Endothelial cell of umbilical vein (primary cell): ENCODE data around the gene DRC1. TPM values are rescaled to one million over a fixed set of nuclear protein-coding genes. Genes with fewer than 3 reads are reported as not detected.

ENCODE experiments used
- BruUV-seq: library from RNA; stranded (reverse); fragments of 400-500 nt; replicated peaks from 2 replicates; lab custom pipeline; 2021; lab: Mats Ljungman, UMichigan
- CTCF ChIA-PET: fragments of 300-600, 350-600 bp; sonication (Branson Sonifier 250); formaldehyde crosslinking; loops from one replicate; lab custom pipeline; 2021; ENCODE audit warnings: antibody characterized with exemption, inconsistent platforms; lab: Charles Lee
- POLR2A ChIA-PET: fragments of 300-600, 350-600 bp; sonication (Branson Sonifier 250); formaldehyde crosslinking; loops from one replicate; lab custom pipeline; 2021; ENCODE audit warnings: antibody characterized with exemption, inconsistent platforms; lab: Charles Lee
- DNase-seq: peaks from one replicate; pipeline ENCODE4 v3.0.0-alpha.2; 2011; ENCODE audit warnings: low read depth, low spot score
- FAIRE-seq: peaks from 2 replicates; lab custom pipeline; 2011; peaks lifted over from hg19 to GRCh38; lab: Jason Lieb, UNC
- H2AFZ ChIP-seq: 2 replicates; pipeline ENCODE4 v1.6.0; 2012; ENCODE audit warnings: low read depth, low read length, control low read depth, inconsistent platforms
- H3K27ac ChIP-seq: 2 replicates; pipeline ENCODE4 v1.5.1; 2011; ENCODE audit warnings: low read depth, mild to moderate bottlenecking, control low read depth, low read length, moderate library complexity; ENCODE audit not compliant: insufficient read depth
- H3K27me3 ChIP-seq, 2 experiments: 2 replicates each; pipeline versions ENCODE4 v1.6.0 to v1.6.1; 2011; ENCODE audit warnings: low read length in 2 of 2, mixed read lengths in 1 of 2; ENCODE audit not compliant: control insufficient read depth in 2 of 2, insufficient read depth in 2 of 2
- H3K36me3 ChIP-seq, 2 experiments: 2 replicates in 1 of 2; 3 replicates in 1 of 2; pipeline ENCODE4 v1.5.1; 2011; ENCODE audit warnings: low read length in 2 of 2, mild to moderate bottlenecking in 1 of 2, moderate library complexity in 1 of 2; ENCODE audit not compliant: control insufficient read depth in 2 of 2, insufficient read depth in 2 of 2; ENCODE audit errors: extremely low read depth in 1 of 2
- H3K4me1 ChIP-seq: 3 replicates; pipeline ENCODE4 v1.5.1; 2011; ENCODE audit warnings: mild to moderate bottlenecking, low read length; ENCODE audit not compliant: control insufficient read depth, insufficient read depth; ENCODE audit errors: extremely low read depth
- H3K4me2 ChIP-seq: 2 replicates; pipeline ENCODE4 v1.6.1; 2011; ENCODE audit warnings: low read length, control low read depth, mixed read lengths; ENCODE audit not compliant: insufficient read depth
- H3K4me3 ChIP-seq, 3 experiments: fragments of 200-600 bp in 1 of 3; sonication (generic), shearing (Covaris generic) in 1 of 3; replicated peaks in 1 of 3; 2 replicates each; pipeline ENCODE4 v1.5.1; 2011 to 2016; ENCODE audit warnings: control low read depth in 3 of 3, low read length in 3 of 3, mild to moderate bottlenecking in 2 of 3, inconsistent platforms in 1 of 3, low read depth in 1 of 3, moderate library complexity in 1 of 3; ENCODE audit not compliant: insufficient read depth in 1 of 3
- H3K79me2 ChIP-seq: 2 replicates; pipeline ENCODE4 v1.6.0; 2012; ENCODE audit warnings: low read length, inconsistent platforms; ENCODE audit not compliant: control insufficient read depth, insufficient read depth
- H3K9ac ChIP-seq: replicated peaks from 2 replicates; pipeline ENCODE3; 2011; ENCODE audit warnings: low read length, control low read depth; ENCODE audit not compliant: insufficient read depth; ENCODE audit errors: extremely low read depth
- H3K9me1 ChIP-seq: replicated peaks from 3 replicates; pipeline ENCODE4 v1.6.0; 2011; ENCODE audit warnings: mild to moderate bottlenecking, low read length; ENCODE audit not compliant: control insufficient read depth, insufficient read depth; ENCODE audit errors: extremely low read depth
- H3K9me3 ChIP-seq: replicated peaks from 2 replicates; pipeline ENCODE4 v1.5.1; 2012; ENCODE audit warnings: low read length, inconsistent platforms; ENCODE audit not compliant: control insufficient read depth, insufficient read depth
- H4K20me1 ChIP-seq: replicated peaks from 2 replicates; pipeline ENCODE3; 2011; ENCODE audit warnings: mild to moderate bottlenecking, low read length; ENCODE audit not compliant: control insufficient read depth, insufficient read depth; ENCODE audit errors: extremely low read depth
- EZH2 ChIP-seq: IDR thresholded peaks from 2 replicates; pipeline ENCODE4 v1.6.1; 2012; ENCODE audit warnings: borderline replicate concordance, low read depth, mild to moderate bottlenecking, moderate library complexity, low read length, inconsistent platforms; ENCODE audit not compliant: severe bottlenecking
- FOS ChIP-seq: IDR thresholded peaks from 2 replicates; pipeline ENCODE4 v1.6.1; 2011; ENCODE audit warnings: mild to moderate bottlenecking, low read length, moderate library complexity, borderline replicate concordance; ENCODE audit not compliant: insufficient read depth
- JUN ChIP-seq: IDR thresholded peaks from 2 replicates; pipeline ENCODE4 v1.6.1; 2011; ENCODE audit warnings: borderline replicate concordance, low read depth; ENCODE audit not compliant: insufficient read length, insufficient read depth
- MYC ChIP-seq: IDR thresholded peaks from one replicate; pipeline ENCODE4 v1.6.1; 2011; ENCODE audit warnings: mild to moderate bottlenecking, low read depth, low read length
- POLR2A ChIP-seq: IDR thresholded peaks from 2 replicates; pipeline ENCODE4 v1.6.1; 2012; ENCODE audit warnings: low read depth, mild to moderate bottlenecking, control low read depth, low read length
- POLR2AphosphoS5 ChIP-seq: IDR thresholded peaks from 2 replicates; pipeline ENCODE4 v1.6.1; 2012; ENCODE audit warnings: low read depth, mild to moderate bottlenecking, control low read depth, low read length, moderate library complexity; ENCODE audit not compliant: insufficient read depth
- dilution Hi-C: fragments of 300-500 bp; cut with MboI; formaldehyde crosslinking; loops from one replicate; pipeline ENCODE4 v1.15.0; 2019; ENCODE audit warnings: low sequenced_read_pairs; ENCODE audit not compliant: extremely low pct_ligation_motif_present
- intact Hi-C: fragments of 100-400 bp; cut with micrococcal nuclease; formaldehyde crosslinking; loops from one replicate; pipeline ENCODE4 v1.10.0; 2022
- polyA plus RNA-seq, 4 experiments: library from polyadenylated mRNA; depleted of rRNA in 3 of 4; stranded (reverse) in 3 of 4; unstranded in 1 of 4; fragments of >200 nt; gene quantifications; 2 replicates each; pipeline versions ENCODE4 v1.2.1 to v1.2.3, GENCODE V29; 2011 to 2012; ENCODE audit warnings: missing spikeins in 1 of 4
- total RNA-seq: library from RNA; stranded (reverse); gene quantifications from 2 replicates; pipeline ENCODE4 v1.2.3, GENCODE V29; 2021

Gene DRC1
- total and polyA plus RNA-seq, 2 donors (not counting 3 experiments of a cell fraction or from before 2014, with no cell fraction given), result 0.44 TPM; not detected in 1

DNA sequence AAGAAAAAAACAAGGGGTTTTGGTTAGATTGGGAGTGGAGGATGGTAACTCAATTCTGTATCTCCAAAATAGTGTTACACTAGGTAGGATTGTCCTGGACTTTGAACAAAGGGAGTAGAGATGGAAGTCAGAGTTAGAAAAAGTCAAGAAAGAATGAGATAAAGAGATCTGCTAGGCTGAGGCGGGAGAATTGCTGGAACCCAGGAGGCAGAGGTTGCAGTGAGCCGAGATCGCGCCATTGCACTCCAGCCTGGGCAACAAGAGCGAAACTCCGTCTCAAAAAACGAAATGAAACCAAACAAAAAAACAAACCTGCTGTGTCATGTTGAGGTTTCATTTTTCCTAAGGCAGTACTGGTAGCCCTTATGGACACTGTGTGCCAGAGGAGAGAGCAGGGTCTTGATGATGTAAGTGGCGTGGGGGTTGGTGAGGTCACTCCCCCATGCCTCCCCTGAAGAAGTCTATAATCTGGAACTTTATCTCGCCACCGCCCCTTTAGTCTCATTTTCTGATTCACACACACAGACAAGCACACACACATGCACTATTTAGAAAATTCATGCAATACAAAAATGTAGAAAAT, 10.5 kb downstream of the DRC1 start:
- intact Hi-C loops, result no loop called here

DNA sequence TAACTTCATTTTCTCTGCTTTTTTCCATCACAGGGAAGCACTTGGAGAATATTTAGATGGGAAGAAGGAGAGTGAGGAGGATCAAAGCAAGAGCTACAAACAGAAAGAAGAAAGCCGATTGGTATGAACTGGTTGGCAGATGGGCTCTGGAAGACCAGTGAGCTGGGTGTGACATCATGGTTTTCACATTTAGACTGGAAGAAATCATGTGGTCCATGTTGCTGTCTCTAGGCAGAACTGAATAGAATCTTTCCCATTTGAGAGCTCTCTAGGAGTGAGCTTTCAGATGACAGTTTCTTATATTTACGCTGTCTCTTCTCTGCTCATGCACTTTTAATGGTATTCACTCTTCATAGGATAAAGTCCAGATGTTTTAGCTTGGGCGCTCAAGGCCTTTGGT, 12.6 kb downstream of the DRC1 start:
- Histone ChIP-seq H3K27me3 (peaks cover 1% of the 10 kb centered on the region in 2 experiments), H3K79me2 (no peaks in the 10 kb centered on the region), H3K9me3 (no peaks in the 10 kb centered on the region), H3K4me2 (no peak overlapping the region), H3K9ac (no peak overlapping the region), H4K20me1 (no peaks in the 10 kb centered on the region), H2AFZ (no peak overlapping the region), H3K4me3 (no peak overlapping the region), H3K36me3 (no peaks in the 10 kb centered on the region), H3K4me1 (no peaks in the 10 kb centered on the region), H3K9me1 (no peaks in the 10 kb centered on the region), H3K27ac (no peak overlapping the region)
- dilution Hi-C loops, result no loop called here
- TF ChIP-seq EZH2 (no peak), POLR2A (no peak), FOS (no peak), JUN (no peak), MYC (no peak)
- intact Hi-C loops, result no loop called here
- BruUV-seq, result no TSS peak
- ChIA-PET CTCF (interaction anchor here (0.9 to 1.5 kb wide), 2 partner anchors 25 to 84 kb away, joined by 3 read pairs; no protein-coding TSS in a partner anchor), POLR2A (no interaction called here)
- FAIRE-seq, result no peak
- no peak for DNase-seq

More for the DNA sequence above, 10.5 kb downstream of the DRC1 start:
- Histone ChIP-seq H3K27me3 (peaks cover 1 to 7% of the 10 kb centered on the region in 2 experiments), H4K20me1 (no peaks in the 10 kb centered on the region), H3K4me2 (no peak overlapping the region), H3K4me1 (no peaks in the 10 kb centered on the region), H3K4me3 (no peak overlapping the region), H3K9me3 (no peaks in the 10 kb centered on the region), H3K9me1 (no peaks in the 10 kb centered on the region), H3K36me3 (no peaks in the 10 kb centered on the region), H2AFZ (no peak overlapping the region), H3K9ac (no peak overlapping the region), H3K79me2 (no peaks in the 10 kb centered on the region), H3K27ac (no peak overlapping the region)
- BruUV-seq, result no TSS peak
- DNase-seq (no peak), FAIRE-seq (no peak)
- dilution Hi-C loops, result no loop called here
- POLR2A ChIA-PET, result no interaction called here
- TF ChIP-seq FOS, result no peak
- no peak for TF ChIP-seq POLR2AphosphoS5
- CTCF ChIA-PET, result no interaction called here
